ENCODE measurements around the gene TMEM184B.

GRCh38 chr22:38176170-38176741 lies 96.6 kb downstream of the TMEM184B start:
- TF ChIP-seq CTCF (IDR thresholded peaks at IDR 0.05) (no peak), ZFX (IDR thresholded peaks at IDR 0.05; ENCODE audit: borderline replicate concordance) (no peak)
